ENCODE measurements around the gene GINS3.

The GINS3 gene

GRCh38 chr16:58392215-58393137 is at the start of gene GINS3:
Gene GINS3, plus strand, starts transcription at chr16:58392471. Its CDS starts 131 bp downstream, at chr16:58392602.
- DNase-seq (ENCODE audit: low read depth): peak; percentile 68
- peak within 1 kb of the TSS; percentile 63 for H3K4me3 ChIP-seq (ENCODE audit: low read depth, low read length)
- no peak for TF ChIP-seq CTCF (IDR thresholded peaks at IDR 0.05; ENCODE audit: control insufficient read depth, extremely low read depth, insufficient read depth)

GRCh38 chr16:58343562-58343961 is 48.7 kb upstream of the GINS3 start:
- no peak for DNase-seq (ENCODE audit: low read depth)
- TF ChIP-seq CTCF (IDR thresholded peaks at IDR 0.05; ENCODE audit: control insufficient read depth, extremely low read depth, insufficient read depth): no peak
- H3K4me3 ChIP-seq (ENCODE audit: low read depth, low read length): no peak overlapping the region

DNA sequence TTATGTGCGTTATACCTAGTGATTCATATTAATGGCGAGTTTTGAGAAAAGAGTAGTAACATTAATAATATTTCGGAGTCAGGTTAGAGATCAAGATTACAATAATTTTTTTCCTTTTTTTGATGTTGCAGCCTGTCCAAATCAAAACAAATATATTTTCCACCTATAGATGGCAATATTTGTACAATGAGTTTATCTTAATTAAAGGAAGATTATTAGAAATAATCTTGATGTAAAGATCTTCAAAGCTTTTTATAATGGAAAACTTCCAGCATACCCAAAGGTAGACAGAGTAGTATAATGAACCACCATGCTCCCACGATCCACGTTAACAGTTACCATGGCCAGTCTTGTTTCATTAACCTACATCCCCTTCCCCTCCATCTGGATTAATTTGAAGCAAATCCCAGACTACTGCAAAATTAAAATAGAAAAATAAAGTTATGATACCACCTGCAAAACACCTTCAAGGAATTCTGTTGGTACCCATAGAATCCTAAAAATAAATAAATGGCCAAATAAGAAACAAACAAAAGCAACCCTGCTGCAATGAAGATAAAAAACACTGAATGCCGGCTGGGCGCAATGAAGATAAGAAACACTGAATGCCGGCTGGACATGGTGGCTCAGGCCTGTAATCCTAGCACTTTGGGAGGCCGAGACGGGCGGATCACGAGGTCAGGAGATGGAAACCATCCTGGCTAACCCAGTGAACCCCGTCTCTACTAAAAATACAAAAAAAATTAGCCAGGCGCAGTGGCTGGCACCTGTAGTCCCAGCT is 46.5 kb upstream of the GINS3 start:
- TF ChIP-seq CTCF (IDR thresholded peaks at IDR 0.05; ENCODE audit: control insufficient read depth, extremely low read depth, insufficient read depth): peak; percentile 37
- no peak for DNase-seq (ENCODE audit: low read depth)
- no peak overlapping the region for H3K4me3 ChIP-seq (ENCODE audit: low read depth, low read length)

GRCh38 chr16:58346831-58347371 is 45.4 kb upstream of the GINS3 start:
- no peak overlapping the region for H3K4me3 ChIP-seq (ENCODE audit: low read depth, low read length)
- TF ChIP-seq CTCF (IDR thresholded peaks at IDR 0.05; ENCODE audit: control insufficient read depth, extremely low read depth, insufficient read depth): no peak
- DNase-seq (ENCODE audit: low read depth): no peak

GRCh38 chr16:58348986-58349385 is 43.3 kb upstream of the GINS3 start:
- no peak for DNase-seq (ENCODE audit: low read depth)
- H3K4me3 ChIP-seq (ENCODE audit: low read depth, low read length): no peak overlapping the region
- TF ChIP-seq CTCF (IDR thresholded peaks at IDR 0.05; ENCODE audit: control insufficient read depth, extremely low read depth, insufficient read depth): no peak

- TF ChIP-seq CTCF (IDR thresholded peaks at IDR 0.05; ENCODE audit: control insufficient read depth, extremely low read depth, insufficient read depth): no peak
- DNase-seq (ENCODE audit: low read depth): no peak
- H3K4me3 ChIP-seq (ENCODE audit: low read depth, low read length): no peak overlapping the region
These were observed 39.6 kb upstream of the GINS3 start for GRCh38 chr16:58352690-58353089.
